ENCODE measurements around the gene RALGPS1.

The RALGPS1 gene

DNA sequence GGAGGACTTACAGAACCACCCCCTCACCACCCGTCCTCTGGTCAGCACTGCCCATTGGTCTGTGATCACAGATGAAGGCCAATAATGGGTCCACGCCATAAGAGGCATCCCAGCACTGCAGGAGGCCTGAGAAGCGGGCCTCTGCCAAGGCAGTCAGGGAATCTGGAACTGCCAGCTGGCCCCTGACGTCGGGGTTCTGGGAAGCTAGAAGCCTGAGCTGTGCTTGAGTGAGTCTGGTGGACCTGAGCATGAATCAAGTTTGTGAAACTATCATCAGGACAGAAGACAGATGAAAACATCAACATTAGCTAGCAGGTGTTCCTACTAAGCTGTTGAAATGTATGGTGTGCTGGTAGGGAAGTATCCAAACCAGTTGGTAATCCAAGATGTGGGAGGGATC is 200.0 kb downstream of the RALGPS1 start:
- in situ Hi-C loops (cut with MboI; ENCODE audit: low sequenced_read_pairs): no loop called here

DNA sequence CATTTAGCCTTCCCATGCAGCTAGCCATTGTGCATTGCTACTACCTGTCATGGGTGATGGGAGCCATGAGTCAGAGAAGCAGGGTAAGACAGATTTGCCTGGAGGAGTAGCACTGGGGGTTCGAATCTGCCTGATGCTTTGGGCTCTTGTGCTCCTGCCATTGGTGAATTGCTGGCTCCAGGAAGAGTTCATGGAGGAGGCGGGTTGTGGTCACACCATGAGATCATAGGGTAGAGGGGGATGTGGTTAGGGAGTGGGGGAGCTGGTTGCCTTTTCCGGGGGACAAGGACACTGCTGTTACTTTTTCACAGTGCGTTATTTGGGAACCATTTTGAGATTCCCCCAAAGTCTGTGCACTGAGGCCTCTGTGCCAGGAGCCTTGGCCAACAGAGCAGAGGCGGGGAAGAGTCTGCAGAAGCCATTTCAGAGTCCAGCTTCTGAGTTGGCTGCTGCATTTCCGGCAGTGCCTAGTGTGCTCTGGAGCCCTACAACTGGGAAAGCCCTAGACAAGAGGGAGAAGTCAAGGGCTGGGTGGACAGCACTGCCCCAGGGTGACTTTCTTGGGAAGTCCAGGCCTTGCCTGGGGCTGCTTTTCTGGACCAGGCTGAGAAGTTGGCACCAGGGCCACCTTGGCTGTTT is 201.6 kb downstream of the RALGPS1 start:
- in situ Hi-C loops (cut with MboI; ENCODE audit: low sequenced_read_pairs): no loop called here

DNA sequence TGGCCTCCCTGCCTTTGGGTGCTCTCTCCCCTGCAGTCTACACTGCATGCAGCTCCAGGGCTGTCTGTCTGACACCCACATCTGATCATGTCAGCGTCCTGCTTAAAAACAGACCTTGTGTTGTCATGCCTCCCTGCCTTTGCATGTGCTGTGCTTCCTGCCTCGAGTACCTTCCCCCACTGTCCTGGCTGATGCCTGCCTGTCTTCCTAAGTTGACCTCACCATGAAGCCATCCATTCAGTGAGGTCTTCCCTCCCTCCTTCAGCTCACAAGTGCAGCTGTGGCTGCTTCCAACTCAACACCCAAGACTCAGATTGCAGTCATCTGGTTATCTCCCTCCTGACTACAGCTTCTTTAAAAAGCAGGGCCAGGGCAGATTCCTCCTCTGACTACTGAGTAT is 202.4 kb downstream of the RALGPS1 start:
- in situ Hi-C loops (cut with MboI; ENCODE audit: low sequenced_read_pairs): no loop called here

- in situ Hi-C loops (cut with MboI; ENCODE audit: low sequenced_read_pairs): no loop called here
These were observed 203.2 kb downstream of the RALGPS1 start for GRCh38 chr9:127117801-127118200.

DNA sequence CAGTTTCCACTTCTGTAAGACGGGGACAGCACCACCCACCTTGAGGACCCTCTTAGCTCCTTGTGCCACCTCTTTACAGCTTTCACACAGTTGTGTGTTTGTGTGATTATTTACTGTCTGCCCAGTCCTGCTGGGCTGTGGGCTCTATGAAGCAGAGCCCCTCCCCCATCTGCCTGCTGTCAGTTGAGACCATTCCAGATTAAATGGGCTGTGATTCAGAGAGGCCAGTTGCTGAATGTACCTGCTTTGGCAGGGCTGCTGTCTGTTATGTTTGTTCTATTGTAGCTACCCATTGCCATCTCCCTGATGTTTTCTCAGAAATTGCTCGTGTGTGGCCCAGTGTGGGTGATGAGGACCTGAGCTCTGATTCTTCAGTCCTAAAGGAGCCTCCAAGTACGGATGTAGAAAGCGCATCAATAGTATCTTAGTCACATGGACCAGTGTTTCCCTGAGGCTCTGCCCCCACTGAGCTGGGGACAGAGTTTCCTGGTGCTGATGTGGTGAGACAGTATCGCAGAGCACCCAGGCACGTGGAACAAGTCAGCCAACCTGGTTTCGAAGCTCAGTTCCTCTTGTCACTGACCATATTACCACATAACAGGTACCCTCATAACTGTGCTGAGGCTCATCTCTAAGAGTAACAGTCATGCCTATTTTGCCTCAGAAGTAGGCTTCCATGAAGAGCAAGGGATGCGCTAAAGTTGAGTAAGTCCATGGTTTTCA is 204.2 kb downstream of the RALGPS1 start:
- in situ Hi-C loops (cut with MboI; ENCODE audit: low sequenced_read_pairs): no loop called here

GRCh38 chr9:127119320-127119709 is 204.7 kb downstream of the RALGPS1 start:
- in situ Hi-C loops (cut with MboI; ENCODE audit: low sequenced_read_pairs): no loop called here

GRCh38 chr9:127121628-127122175 is 207.1 kb downstream of the RALGPS1 start:
- in situ Hi-C loops (cut with MboI; ENCODE audit: low sequenced_read_pairs): no loop called here

DNA sequence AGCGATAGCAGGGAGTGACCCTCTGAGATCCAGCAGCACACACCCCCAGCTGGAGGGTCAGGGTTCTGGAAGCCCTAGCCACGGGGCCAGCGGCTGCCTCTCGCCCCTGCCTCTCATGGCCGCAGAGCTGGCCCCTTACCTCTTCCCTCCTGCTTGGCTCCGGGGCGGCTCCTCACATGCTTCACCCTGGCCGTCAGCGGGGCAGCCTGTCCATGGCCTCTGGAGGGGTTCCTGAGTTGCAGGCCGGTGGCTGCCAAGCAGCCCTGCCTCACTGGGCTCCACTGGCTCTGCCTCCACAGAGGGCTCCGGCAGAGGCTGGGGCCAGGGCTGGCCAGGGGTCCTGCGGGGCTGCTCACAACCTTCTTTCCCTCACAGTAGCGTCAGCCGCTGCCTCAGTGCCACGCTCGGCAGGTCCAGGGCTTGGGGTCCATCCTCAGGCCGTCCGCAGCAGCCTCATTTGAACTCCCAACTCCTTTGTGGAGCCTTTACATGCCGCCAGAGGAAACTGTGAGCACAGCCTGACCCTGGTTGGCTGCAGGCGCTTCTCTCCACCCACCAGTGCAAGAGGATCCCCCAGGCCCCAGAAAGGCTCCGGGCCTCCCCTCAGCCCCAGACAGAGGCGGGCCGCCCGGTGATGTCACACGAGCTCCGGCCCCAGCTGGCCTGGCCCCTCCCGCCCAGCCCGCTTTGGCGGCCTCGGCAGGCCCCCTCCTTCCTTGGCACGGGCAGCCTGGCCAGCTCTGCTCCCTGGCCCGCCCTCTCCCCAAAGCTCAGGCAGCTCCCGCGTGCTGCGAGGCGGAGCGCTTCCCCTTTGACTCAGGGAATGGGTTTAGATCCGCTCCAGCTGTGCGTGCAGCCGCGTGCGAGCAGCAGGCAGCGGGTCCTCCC is 207.8 kb downstream of the RALGPS1 start, which contains the start of gene ANGPTL2:
Gene ANGPTL2, minus strand, starts transcription at position 460 of the 888 bp plus-strand sequence. CDS start 13,904 bp downstream, outside the sequence.
- in situ Hi-C loops (cut with MboI; ENCODE audit: low sequenced_read_pairs): no loop called here

- in situ Hi-C loops (cut with MboI; ENCODE audit: low sequenced_read_pairs): no loop called here
These were observed 208.7 kb downstream of the RALGPS1 start for GRCh38 chr9:127123064-127123890.

- in situ Hi-C loops (cut with MboI; ENCODE audit: low sequenced_read_pairs): no loop called here
These were observed 209.5 kb downstream of the RALGPS1 start for GRCh38 chr9:127124111-127124531.

DNA sequence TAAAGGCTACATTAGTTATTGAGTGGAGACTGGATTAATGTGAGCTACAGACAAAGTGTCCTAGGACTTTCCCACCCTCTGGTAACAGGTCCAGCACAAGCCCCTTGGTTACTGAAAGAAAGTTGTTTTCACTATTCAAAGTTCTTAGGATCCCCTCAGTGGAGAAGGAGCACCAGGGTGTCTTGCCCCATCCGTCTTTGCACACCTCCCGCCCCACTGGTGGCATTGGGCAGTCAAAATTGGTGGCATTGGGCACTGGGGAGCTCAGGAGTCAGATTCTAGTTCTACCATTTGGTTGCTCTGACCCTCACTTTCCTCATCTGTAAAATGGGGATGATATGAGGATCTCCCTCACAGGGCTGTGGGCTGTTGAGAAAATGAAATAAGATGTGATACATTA is 210.2 kb downstream of the RALGPS1 start:
- in situ Hi-C loops (cut with MboI; ENCODE audit: low sequenced_read_pairs): no loop called here

DNA sequence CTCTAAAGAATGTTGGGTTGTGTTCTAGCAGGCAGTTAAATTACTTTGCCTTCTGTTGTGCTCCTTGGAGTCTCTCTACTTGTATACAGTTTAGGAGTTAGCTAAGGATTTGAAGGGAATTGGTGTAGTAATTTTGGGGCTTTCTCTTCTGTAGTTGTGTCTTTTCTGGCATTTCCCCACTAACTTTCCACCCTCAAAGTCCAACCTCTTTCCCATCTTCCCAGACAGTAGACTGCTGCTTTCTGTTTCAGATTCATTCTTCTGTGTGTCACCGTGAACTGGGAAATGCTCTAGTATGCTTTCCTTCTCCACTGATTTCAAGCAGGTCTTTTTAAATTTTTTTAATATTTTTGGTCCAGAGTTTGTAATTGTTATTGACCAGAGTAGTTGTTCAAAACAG is 212.4 kb downstream of the RALGPS1 start:
- in situ Hi-C loops (cut with MboI; ENCODE audit: low sequenced_read_pairs): no loop called here

- in situ Hi-C loops (cut with MboI; ENCODE audit: low sequenced_read_pairs): no loop called here
These were observed 213.9 kb downstream of the RALGPS1 start for GRCh38 chr9:127128341-127129072.

- in situ Hi-C loops (cut with MboI; ENCODE audit: low sequenced_read_pairs): no loop called here
These were observed 214.6 kb downstream of the RALGPS1 start for GRCh38 chr9:127129073-127129717.

DNA sequence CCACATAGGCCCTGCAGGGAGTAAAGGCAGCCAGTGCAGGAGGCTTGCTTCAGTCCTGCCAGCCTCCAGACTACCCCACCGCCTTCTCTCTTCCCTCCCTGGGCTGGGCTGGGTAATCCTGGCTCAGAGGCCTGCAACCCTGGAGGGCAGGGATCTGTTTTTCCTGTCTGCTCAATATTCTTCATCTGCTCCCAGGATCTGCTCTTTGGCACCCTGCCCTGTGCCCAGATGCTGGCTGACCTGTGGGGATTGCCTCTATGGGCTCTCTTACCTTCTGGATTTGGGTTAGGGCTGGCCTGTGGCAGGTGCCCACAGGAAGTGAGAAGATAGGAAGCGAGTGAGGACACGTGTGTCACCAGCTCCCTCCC is 215.1 kb downstream of the RALGPS1 start:
- in situ Hi-C loops (cut with MboI; ENCODE audit: low sequenced_read_pairs): no loop called here

DNA sequence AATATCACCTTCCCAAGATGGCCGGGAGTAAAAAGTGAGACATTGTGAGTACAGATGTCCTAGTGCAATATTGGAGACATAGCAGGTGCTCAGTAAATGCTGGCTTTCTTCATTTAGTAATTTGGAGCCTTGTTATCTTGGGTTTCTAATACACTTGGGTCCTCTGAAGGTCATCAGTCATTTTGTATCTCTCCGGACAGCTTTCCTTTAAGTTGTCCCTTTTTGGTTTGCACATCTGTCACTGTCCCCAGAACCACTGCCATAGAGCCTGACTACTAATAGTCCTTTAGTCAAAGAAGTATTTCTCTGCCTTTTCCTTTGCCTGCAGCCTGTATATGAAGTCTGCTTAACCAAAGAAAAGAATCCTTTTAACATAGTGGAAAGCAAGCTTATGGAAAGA is 215.7 kb downstream of the RALGPS1 start:
- in situ Hi-C loops (cut with MboI; ENCODE audit: low sequenced_read_pairs): no loop called here

DNA sequence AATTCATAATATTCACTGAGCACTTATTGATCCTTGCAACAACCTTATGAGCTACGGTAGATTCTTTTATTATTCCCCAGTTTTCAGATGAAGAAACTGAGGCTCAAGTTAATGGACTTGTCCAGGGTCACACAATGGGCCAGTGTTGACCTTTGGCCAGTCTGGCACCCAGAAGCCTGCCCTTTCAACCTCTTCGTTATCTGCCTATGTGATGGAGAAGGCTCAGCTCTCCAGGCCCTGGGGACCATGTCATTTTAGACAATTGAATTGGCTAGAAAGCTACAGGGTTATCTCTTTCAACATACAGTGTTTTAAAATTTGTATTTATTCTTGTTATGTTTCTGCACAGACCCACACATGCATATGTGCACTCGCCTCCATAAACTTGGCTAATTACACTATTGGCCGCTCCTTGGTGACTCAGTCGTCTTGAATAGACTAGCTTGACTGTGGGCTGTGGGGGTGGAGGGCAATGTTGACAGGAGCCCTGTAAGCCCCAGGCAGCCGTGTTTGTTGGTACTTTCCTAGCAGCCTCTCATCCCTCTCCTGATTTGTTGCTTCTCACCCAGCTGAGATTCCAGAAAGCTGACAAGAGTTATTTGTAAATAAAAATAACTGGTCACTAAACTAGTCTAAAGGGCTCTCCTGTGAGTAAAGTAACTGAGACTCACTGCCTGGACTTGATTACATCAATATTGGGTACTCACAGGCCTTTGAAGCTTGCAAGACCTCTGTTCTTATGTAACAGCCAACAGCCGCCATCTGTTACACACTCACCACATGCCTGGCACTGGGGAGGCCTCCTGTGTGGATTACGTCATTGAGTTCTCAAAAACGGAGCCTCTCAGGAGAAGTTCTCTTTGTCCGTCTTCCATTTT is 216.3 kb downstream of the RALGPS1 start:
- in situ Hi-C loops (cut with MboI; ENCODE audit: low sequenced_read_pairs): no loop called here

DNA sequence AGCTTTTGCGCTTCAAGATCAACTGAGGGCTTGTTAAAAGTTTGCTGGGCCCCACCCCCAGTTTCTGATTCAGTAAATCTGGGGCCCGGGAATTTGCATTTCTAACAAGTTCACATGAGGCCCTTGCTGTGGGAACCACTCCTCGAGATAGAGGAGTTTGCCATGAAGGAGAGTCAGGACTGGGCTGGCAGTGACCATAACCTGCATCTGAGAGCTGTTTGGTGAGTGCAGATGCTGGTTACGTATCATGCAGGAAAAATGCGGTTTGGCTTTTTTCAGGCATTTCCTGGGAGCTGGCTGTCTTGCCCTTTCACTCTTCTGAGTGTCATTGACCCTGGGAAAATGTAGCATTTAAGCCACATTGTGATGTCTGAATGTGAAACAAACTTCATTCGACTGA is 217.3 kb downstream of the RALGPS1 start:
- in situ Hi-C loops (cut with MboI; ENCODE audit: low sequenced_read_pairs): no loop called here

Data from HL-60/S4 (cell line).